Gastrocnemius medialis (tissue), 4 donors: ENCODE measurements around the gene PDE4D.

Experiments
- CTCF ChIP-seq, 5 experiments: fragments of 450-650 bp in 3 of 5; fragments of 200-600 bp in 2 of 5; sonication (generic) in 2 of 5; IDR thresholded peaks in 4 of 5; conservative IDR thresholded peaks in 1 of 5; 1 replicate in 4 of 5; 2 replicates in 1 of 5; pipeline ENCODE4 v1.5.1; 2016 to 2019; ENCODE audit warnings: antibody characterized with exemption in 5 of 5, mild to moderate bottlenecking in 3 of 5, moderate library complexity in 3 of 5
- POLR2A ChIP-seq, 2 donors: fragments of 450-650 bp; IDR thresholded peaks; one replicate each; pipeline ENCODE4 v1.6.1; 2017; ENCODE audit warnings: antibody characterized with exemption in 2 of 2, mild to moderate bottlenecking in 2 of 2, moderate library complexity in 2 of 2

GRCh38 chr5:59003641-59004040, 889.9 kb downstream of the PDE4D start:
- TF ChIP-seq POLR2A (IDR thresholded peaks at IDR 0.05) (no peak), CTCF (IDR thresholded peaks at IDR 0.05 in 4 of 5, conservative IDR thresholded peaks at IDR 0.05 in 1 of 5) (no peak)
